ENCODE measurements around the gene CCSER1. TPM values are rescaled to one million over a fixed set of nuclear protein-coding genes. Genes with fewer than 3 reads are reported as not detected.
"Not testable (repeated sequence)": the region's sequence is repeated elsewhere in the genome, so short reads cannot be mapped to it uniquely, and the experiment has no call there.

CCSER1 gene
- total RNA-seq, 1 donor: 7.9 TPM

- Histone ChIP-seq H3K4me3 (ENCODE audit: low read length) (no peak overlapping the region), H3K4me1 (ENCODE audit: insufficient read depth, low read length) (no peaks in the 10 kb centered on the region), H3K9me3 (ENCODE audit: low read depth, low read length) (no peaks in the 10 kb centered on the region), H3K27me3 (ENCODE audit: insufficient read depth, low read length) (no peaks in the 10 kb centered on the region)
These were observed 1198.3 kb downstream of the CCSER1 start for GRCh38 chr4:91325495-91325894.

DNA sequence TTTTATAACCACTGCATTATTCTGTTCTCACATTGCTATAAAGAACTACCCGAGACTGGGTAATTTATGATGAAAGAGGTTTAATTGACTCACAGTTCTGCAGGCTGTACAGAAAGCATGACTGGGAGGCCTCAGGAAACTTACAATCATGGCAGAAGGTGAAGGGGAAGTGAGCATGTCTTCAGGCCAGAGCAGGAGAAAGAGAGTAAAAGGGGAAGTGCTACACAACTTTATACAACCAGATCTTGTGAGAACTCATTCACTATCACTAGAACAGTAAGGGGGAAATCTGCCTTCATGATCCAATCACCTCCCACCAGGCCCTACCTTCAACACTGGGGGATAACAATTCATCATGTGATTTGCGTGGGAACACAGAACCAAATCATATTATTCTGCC, 1199.0 kb downstream of the CCSER1 start:
- not testable (repeated sequence) for H3K4me3 ChIP-seq (ENCODE audit: low read length); H3K27me3 ChIP-seq (ENCODE audit: insufficient read depth, low read length); H3K4me1 ChIP-seq (ENCODE audit: insufficient read depth, low read length); H3K9me3 ChIP-seq (ENCODE audit: low read depth, low read length)

GRCh38 chr4:91330555-91331137, 1203.5 kb downstream of the CCSER1 start:
- Histone ChIP-seq H3K9me3 (ENCODE audit: low read depth, low read length) (no peaks in the 10 kb centered on the region), H3K27me3 (ENCODE audit: insufficient read depth, low read length) (no peaks in the 10 kb centered on the region), H3K4me3 (ENCODE audit: low read length) (no peak overlapping the region), H3K4me1 (ENCODE audit: insufficient read depth, low read length) (no peaks in the 10 kb centered on the region)

- no peaks in the 10 kb centered on the region for H3K4me1 ChIP-seq (ENCODE audit: insufficient read depth, low read length)
- H3K27me3 ChIP-seq (ENCODE audit: insufficient read depth, low read length): no peaks in the 10 kb centered on the region
- H3K9me3 ChIP-seq (ENCODE audit: low read depth, low read length): no peaks in the 10 kb centered on the region
- H3K4me3 ChIP-seq (ENCODE audit: low read length): no peak overlapping the region
These were observed 1213.6 kb downstream of the CCSER1 start for GRCh38 chr4:91340822-91341221.

DNA sequence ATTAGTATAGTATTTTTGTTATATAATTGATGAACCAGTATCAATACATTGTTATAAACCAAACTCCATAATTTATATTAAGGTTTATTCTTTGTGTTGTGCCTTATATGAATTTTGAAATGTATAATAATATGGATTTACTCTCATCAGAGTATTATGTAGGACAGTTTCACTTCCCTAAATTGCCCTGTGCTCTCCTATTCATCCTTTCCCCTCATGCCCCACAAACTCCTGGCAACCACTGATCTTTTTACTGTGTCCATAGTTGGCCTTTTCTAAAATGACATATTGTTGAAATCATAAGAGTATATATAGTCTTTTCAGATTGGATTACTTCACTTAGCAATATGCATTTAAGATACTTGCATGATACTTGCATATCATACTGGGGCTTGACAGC, 1218.4 kb downstream of the CCSER1 start:
- Histone ChIP-seq H3K9me3 (ENCODE audit: low read depth, low read length) (no peaks in the 10 kb centered on the region), H3K27me3 (ENCODE audit: insufficient read depth, low read length) (no peaks in the 10 kb centered on the region), H3K4me3 (ENCODE audit: low read length) (no peak overlapping the region), H3K4me1 (ENCODE audit: insufficient read depth, low read length) (no peaks in the 10 kb centered on the region)

GRCh38 chr4:91356496-91356895, 1229.3 kb downstream of the CCSER1 start:
- not testable (repeated sequence) for H3K9me3 ChIP-seq (ENCODE audit: low read depth, low read length); H3K4me3 ChIP-seq (ENCODE audit: low read length); H3K27me3 ChIP-seq (ENCODE audit: insufficient read depth, low read length); H3K4me1 ChIP-seq (ENCODE audit: insufficient read depth, low read length)

GRCh38 chr4:91358016-91358415, 1230.8 kb downstream of the CCSER1 start:
- H3K9me3 ChIP-seq (ENCODE audit: low read depth, low read length); H3K4me3 ChIP-seq (ENCODE audit: low read length); H3K27me3 ChIP-seq (ENCODE audit: insufficient read depth, low read length); H3K4me1 ChIP-seq (ENCODE audit: insufficient read depth, low read length): not testable (repeated sequence)

DNA sequence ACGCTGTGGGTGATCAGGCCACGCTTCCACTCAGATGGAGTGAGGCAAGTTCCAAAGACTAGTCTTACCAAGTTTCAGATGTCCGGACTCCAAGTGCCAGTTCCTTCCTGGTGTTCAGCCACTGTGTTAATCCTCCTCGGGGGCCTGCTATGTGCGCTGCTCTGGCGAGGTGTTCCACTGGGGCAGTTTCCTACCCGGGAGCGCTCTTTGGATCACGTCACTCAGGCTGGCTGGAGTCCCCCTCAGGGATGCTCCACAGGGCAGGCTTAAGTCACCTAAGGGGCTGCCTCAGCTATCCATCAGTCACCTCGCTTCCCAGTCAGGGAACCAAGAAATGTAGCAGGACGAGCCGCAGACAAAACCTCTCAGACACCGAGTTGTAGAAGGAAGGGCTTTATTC, 1231.4 kb downstream of the CCSER1 start:
- not testable (repeated sequence) for H3K4me3 ChIP-seq (ENCODE audit: low read length); H3K4me1 ChIP-seq (ENCODE audit: insufficient read depth, low read length); H3K9me3 ChIP-seq (ENCODE audit: low read depth, low read length); H3K27me3 ChIP-seq (ENCODE audit: insufficient read depth, low read length)

DNA sequence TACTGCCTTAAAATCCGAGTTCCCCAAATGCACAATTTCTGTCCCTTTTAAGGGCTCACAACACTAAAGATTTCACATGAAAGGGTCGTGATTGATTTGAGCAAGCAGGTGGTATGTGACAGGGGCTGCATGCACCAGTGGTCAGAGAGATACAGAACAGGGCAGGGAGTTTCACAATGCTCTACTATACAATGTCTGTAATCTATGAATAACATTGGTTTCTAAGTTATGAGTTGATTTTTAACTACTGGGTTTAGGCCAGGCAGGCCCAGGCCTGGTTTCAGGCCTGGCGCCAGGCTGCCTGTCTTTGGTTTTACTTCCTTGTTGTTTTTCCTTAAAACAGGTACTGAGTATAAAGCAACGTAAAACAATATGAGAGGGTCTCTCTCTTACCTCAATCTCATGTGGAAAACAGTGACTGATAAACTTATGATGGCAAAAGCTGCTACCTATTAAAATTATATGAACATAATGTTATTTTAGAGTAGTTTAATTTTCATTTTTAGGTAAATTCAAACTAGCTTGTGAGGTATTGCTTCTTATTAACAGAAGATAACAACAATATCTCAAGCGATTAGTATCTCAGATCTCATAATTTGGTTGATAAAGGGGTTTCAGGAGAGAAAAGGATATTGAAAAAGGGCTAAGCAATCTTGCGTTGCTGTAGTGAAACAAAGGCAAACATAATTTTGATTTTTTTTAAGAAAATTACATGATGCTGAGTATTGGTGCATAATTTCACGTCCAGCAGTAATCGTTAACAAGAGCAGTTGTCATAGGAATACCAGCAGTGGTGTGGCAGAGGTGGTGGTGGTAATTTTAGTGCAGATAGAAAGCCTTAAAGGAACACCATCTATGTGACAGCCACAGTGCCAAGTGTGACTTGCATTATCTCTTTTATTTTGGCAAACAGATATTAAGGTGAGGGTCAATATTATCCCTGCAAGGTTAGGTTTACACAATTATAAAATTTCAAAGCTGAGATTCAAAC, 1232.1 kb downstream of the CCSER1 start:
- Histone ChIP-seq H3K27me3 (ENCODE audit: insufficient read depth, low read length) (no peaks in the 10 kb centered on the region), H3K4me3 (ENCODE audit: low read length) (no peak overlapping the region), H3K9me3 (ENCODE audit: low read depth, low read length) (no peaks in the 10 kb centered on the region), H3K4me1 (ENCODE audit: insufficient read depth, low read length) (no peaks in the 10 kb centered on the region)

DNA sequence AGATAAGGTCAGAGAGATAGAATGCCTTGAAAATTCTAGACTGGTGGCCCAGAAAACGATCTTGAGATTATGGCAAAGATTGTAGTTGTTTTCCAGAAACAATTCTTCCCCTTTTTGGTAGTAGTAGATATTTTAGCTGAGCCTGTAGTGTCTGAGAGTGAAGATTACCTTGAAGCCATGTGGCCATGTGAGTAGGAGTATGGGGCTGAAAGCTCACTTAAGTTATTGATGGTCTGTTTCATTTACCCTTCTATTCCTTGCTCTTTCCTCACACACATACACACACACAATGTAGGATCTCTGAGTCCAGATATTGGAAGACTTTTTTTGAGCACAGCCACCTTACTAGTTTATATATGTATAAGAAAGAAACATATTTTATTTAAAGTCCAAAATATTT, 1234.9 kb downstream of the CCSER1 start:
- Histone ChIP-seq H3K27me3 (ENCODE audit: insufficient read depth, low read length) (no peaks in the 10 kb centered on the region), H3K9me3 (ENCODE audit: low read depth, low read length) (peaks cover 5% of the 10 kb centered on the region), H3K4me3 (ENCODE audit: low read length) (no peak overlapping the region), H3K4me1 (ENCODE audit: insufficient read depth, low read length) (no peaks in the 10 kb centered on the region)

DNA sequence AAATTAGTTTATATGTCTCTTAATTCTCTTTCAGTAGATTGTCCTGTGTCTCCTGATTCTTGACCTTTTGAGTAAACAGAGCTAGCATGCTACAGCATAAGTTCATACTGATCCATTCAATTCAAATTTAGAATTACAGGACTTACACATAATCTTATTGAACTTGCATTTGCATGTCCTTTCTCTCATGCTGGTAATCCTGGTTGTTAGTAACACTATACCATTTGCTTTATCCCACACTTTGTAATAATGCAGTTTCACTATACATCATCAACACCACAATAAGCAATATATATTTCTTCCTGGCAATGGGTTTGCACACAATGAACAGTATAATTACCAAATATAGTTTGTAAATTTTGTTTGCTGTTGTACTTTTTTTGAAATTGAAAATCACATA, 1239.4 kb downstream of the CCSER1 start:
- peaks cover 5% of the 10 kb centered on the region for H3K9me3 ChIP-seq (ENCODE audit: low read depth, low read length)
- no peaks in the 10 kb centered on the region for H3K4me1 ChIP-seq (ENCODE audit: insufficient read depth, low read length)
- H3K4me3 ChIP-seq (ENCODE audit: low read length): no peak overlapping the region
- no peaks in the 10 kb centered on the region for H3K27me3 ChIP-seq (ENCODE audit: insufficient read depth, low read length)

DNA sequence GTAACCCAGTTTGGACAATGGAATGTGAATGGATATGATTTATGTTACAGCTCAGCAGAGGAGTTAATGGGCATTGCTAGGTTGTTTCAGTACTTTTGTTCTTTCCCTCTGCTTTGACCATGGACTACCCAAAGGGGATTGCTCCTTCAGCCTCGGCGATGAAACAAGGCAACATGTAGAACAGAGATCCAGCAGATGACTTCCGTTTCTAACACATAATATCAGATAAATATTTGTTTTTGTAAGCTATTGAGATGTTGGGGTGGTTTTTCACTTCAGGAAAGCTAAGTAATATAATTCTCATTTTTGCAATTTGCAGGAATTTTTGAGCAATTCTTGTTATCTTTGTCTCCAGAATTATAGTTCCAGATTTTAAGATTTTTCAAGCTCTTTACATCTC, 1241.9 kb downstream of the CCSER1 start:
- no peak overlapping the region for H3K4me3 ChIP-seq (ENCODE audit: low read length)
- H3K27me3 ChIP-seq (ENCODE audit: insufficient read depth, low read length): no peaks in the 10 kb centered on the region
- peaks cover 10% of the 10 kb centered on the region for H3K9me3 ChIP-seq (ENCODE audit: low read depth, low read length)
- H3K4me1 ChIP-seq (ENCODE audit: insufficient read depth, low read length): no peaks in the 10 kb centered on the region

- H3K4me3 ChIP-seq (ENCODE audit: low read length): no peak overlapping the region
- H3K9me3 ChIP-seq (ENCODE audit: low read depth, low read length): peaks cover 5% of the 10 kb centered on the region
- H3K4me1 ChIP-seq (ENCODE audit: insufficient read depth, low read length): no peaks in the 10 kb centered on the region
- no peaks in the 10 kb centered on the region for H3K27me3 ChIP-seq (ENCODE audit: insufficient read depth, low read length)
These were observed 1246.4 kb downstream of the CCSER1 start for GRCh38 chr4:91373546-91373945.

- not testable (repeated sequence) for H3K4me1 ChIP-seq (ENCODE audit: insufficient read depth, low read length); H3K4me3 ChIP-seq (ENCODE audit: low read length); H3K27me3 ChIP-seq (ENCODE audit: insufficient read depth, low read length)
- peaks cover 13% of the 10 kb centered on the region for H3K9me3 ChIP-seq (ENCODE audit: low read depth, low read length)
These were observed 1278.2 kb downstream of the CCSER1 start for GRCh38 chr4:91405431-91405830.

GRCh38 chr4:91422011-91422410, 1294.8 kb downstream of the CCSER1 start:
- H3K4me3 ChIP-seq (ENCODE audit: low read length): no peak overlapping the region
- no peaks in the 10 kb centered on the region for H3K4me1 ChIP-seq (ENCODE audit: insufficient read depth, low read length)
- H3K27me3 ChIP-seq (ENCODE audit: insufficient read depth, low read length): no peaks in the 10 kb centered on the region
- H3K9me3 ChIP-seq (ENCODE audit: low read depth, low read length): peaks cover 23% of the 10 kb centered on the region

- no peaks in the 10 kb centered on the region for H3K27me3 ChIP-seq (ENCODE audit: insufficient read depth, low read length)
- no peak overlapping the region for H3K4me3 ChIP-seq (ENCODE audit: low read length)
- H3K9me3 ChIP-seq (ENCODE audit: low read depth, low read length): peaks cover 15% of the 10 kb centered on the region
- H3K4me1 ChIP-seq (ENCODE audit: insufficient read depth, low read length): no peaks in the 10 kb centered on the region
These were observed 1299.5 kb downstream of the CCSER1 start for GRCh38 chr4:91426725-91427124.
